Hair follicle dermal papilla cell (primary cell): ENCODE measurements around the gene CKAP2L. TPM values are rescaled to one million over a fixed set of nuclear protein-coding genes. Genes with fewer than 3 reads are reported as not detected.

Experiments used
- total RNA-seq: library from RNA; depleted of rRNA; stranded (reverse); fragments of >200 nt; gene quantifications from 2 replicates; pipeline ENCODE4 v1.2.3, GENCODE V29; 2012

The CKAP2L gene
- 1.1 and 3.0 TPM in 2 replicates for total RNA-seq

DNA sequence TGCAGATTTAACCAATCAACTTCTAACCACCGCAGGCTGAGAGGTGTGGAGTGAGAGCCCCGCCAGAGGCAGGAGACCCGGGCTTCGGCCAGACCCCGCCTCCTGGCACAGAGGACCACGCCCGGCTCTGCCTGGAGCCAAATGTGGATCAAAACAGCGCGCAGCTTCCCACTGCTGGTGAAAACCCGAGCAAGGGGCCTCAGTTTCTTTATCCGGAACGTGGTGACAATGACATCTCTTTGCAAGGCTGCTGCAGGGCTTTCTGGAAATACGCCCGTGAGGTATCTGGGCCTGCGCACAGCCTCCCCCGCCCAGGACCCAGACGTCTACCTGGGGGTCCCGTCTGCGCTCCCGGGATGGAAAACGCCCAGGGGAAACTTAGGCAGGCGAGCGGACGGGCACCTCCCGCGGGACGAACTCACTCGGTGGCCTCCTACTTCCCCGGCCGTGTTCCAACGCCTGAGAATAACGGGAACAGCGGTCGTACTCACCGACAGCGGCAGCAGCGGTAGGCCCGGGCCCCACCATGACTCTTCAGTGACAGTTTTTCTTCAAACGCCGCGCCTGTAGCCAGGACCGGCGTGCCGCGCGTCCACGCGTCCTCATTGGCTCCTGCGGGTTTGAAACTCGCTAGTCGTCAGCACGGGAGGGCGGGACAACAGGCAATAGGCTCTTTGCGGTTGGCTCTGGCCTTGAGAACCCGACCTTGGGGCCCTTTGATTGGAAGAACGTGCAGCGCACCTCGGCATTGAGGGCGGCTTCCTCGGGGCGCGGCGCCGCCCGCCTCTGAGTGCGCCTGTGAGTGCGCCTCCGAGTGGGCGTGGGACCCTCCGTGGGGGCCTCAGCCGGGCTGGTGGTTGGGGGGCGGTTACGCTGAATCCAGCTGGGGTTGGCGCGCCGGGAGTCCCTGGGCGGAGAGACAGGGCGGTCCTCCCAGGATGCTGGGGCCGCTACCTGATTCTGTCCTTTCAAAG lies at the start of gene CKAP2L:
Gene CKAP2L, minus strand, starts transcription at position 539 of the 974 bp plus-strand sequence. Its CDS starts 11 bp downstream, at position 528.

GRCh38 chr2:112784199-112785189 lies 20.1 kb upstream of the CKAP2L start, which contains the start of gene IL1A:
Gene IL1A (minus strand): TSS chr2:112784493. CDS start chr2:112783770, 723 bp downstream.

GRCh38 chr2:112720785-112721184 lies 43.6 kb downstream of the CKAP2L start, which contains the start of gene NT5DC4:
Gene NT5DC4 (plus strand): TSS chr2:112721020. CDS start chr2:112721080, 60 bp downstream.

Other genes starting within 250 kb of the CKAP2L start
- 12.0 and 19.6 TPM in 2 replicates for gene POLR1B, start 222.1 kb downstream of the CKAP2L start, total RNA-seq
- 7.1 and 10.7 TPM in 2 replicates for gene CHCHD5, start 180.0 kb downstream of the CKAP2L start, total RNA-seq
- gene SLC20A1, start 118.7 kb downstream of the CKAP2L start, total RNA-seq: 46.4 and 51.0 TPM in 2 replicates
- not detected in 2 replicates for gene NT5DC4, start 43.6 kb downstream of the CKAP2L start, total RNA-seq
- 0.49 TPM in 1 of 2 replicates, not detected in the other for gene IL1A, start 19.9 kb upstream of the CKAP2L start, total RNA-seq
- 0.36 and 0.97 TPM in 2 replicates for gene IL1B, start 72.2 kb upstream of the CKAP2L start, total RNA-seq
- gene IL37, start 146.6 kb upstream of the CKAP2L start, total RNA-seq: not detected in 2 replicates
- not detected in 2 replicates for gene IL36G, start 213.4 kb upstream of the CKAP2L start, total RNA-seq
- gene IL36A, start 240.8 kb upstream of the CKAP2L start, total RNA-seq: not detected in 2 replicates